Adrenal gland (tissue), 12 donors: ENCODE measurements around the gene TNFSF11. TPM values are rescaled to one million over a fixed set of nuclear protein-coding genes. Genes with fewer than 3 reads are reported as not detected.

Experiments
- DNase-seq, 7 donors: peaks; one replicate each; pipeline ENCODE4 v3.0.0-alpha.2; 2019 to 2020
- H3K27ac ChIP-seq, 5 donors: fragments of 200-600 bp; sonication (generic) in 4 of 5; 1 replicate in 3 of 5; 2 replicates in 2 of 5; pipeline versions ENCODE4 v1.5.1 to v1.8.0; 2016 to 2020; ENCODE audit warnings: mild to moderate bottlenecking in 1 of 5
- H3K27me3 ChIP-seq: fragments of 200-600 bp; 2 replicates; pipeline ENCODE4 v1.8.0; 2021
- H3K36me3 ChIP-seq, 2 donors: fragments of 200-600 bp; replicated peaks in 1 of 2; 1 replicate in 1 of 2; 2 replicates in 1 of 2; pipeline versions ENCODE4 v1.5.1 to v1.8.0; 2018 to 2022
- H3K4me1 ChIP-seq, 2 donors: fragments of 200-600 bp; replicated peaks in 1 of 2; 1 replicate in 1 of 2; 2 replicates in 1 of 2; pipeline versions ENCODE4 v1.5.1 to v1.8.0; 2018 to 2021
- H3K4me3 ChIP-seq, 4 donors: fragments of 200-600 bp; sonication (generic) in 3 of 4; one replicate each; pipeline ENCODE4 v1.5.1; 2016 to 2018
- H3K9me3 ChIP-seq, 3 donors: fragments of 200-600 bp; sonication (generic) in 1 of 3; replicated peaks in 1 of 3; 1 replicate in 2 of 3; 2 replicates in 1 of 3; pipeline versions ENCODE4 v1.5.1 to v1.8.0; 2016 to 2021
- CTCF ChIP-seq, 6 experiments: fragments of 450-650 bp in 4 of 6; fragments of 200-600 bp in 2 of 6; sonication (generic) in 1 of 6; IDR thresholded peaks; 1 replicate in 5 of 6; 2 replicates in 1 of 6; pipeline versions ENCODE4 v1.5.1 to v1.8.0; 2016 to 2021; ENCODE audit warnings: antibody characterized with exemption in 6 of 6, mild to moderate bottlenecking in 2 of 6, moderate library complexity in 1 of 6
- POLR2A ChIP-seq, 2 donors: fragments of 450-650 bp; IDR thresholded peaks; one replicate each; pipeline ENCODE4 v1.6.1; 2017; ENCODE audit warnings: antibody characterized with exemption in 2 of 2, mild to moderate bottlenecking in 2 of 2, moderate library complexity in 1 of 2
- WGBS, 4 donors: extraction: QIAGEN DNeasy Blood & Tissue Kit in 2 of 4; methylation state at CpG; one replicate each; pipeline versions ENCODE4 v1.1.5 to v1.1.7; 2013 to 2017; 5-methylcytosine and 5-hydroxymethylcytosine counted together
- intact Hi-C, 2 donors: fragments of 100-400 bp; cut with DNase I; formaldehyde crosslinking; loops; one replicate each; pipeline versions ENCODE4 v1.14.1 to v1.15.0; 2022 to 2023
- polyA plus RNA-seq, 3 donors: library from polyadenylated mRNA; stranded (reverse); fragments of 200-250 nt in 2 of 3; fragments of 350-450 nt in 1 of 3; fragmentation: Illumina TruSeq in 1 of 3; extraction: RNeasy Lipid Tissue Mini Kit (QIAGEN cat#74804) in 1 of 3; gene quantifications; one replicate each; pipeline ENCODE4 v1.2.3, GENCODE V29; 2013 to 2014
- total RNA-seq, 9 donors: library from RNA; depleted of rRNA in 4 of 9; stranded (reverse); fragments of >200 nt in 4 of 9; fragments of 120-200 nt in 1 of 9; fragmentation: NEBNext Ultra II Directional in 1 of 9; extraction: Animal tissue kit (Norgen Biotek cat#: 25700) in 1 of 9; gene quantifications; one replicate each; pipeline versions ENCODE4 v1.1.0 to v1.2.4, GENCODE V29; 2013 to 2023
- donor health status: healthy with polysubstance abuse.
- donor health status: Bipolar disorder and iron deficiency.
- donor health status: DM: yes; HTN: yes; CAD: no.
- donor health status: DM: no; HTN: no; CAD: no.
- donor health status: DM: no; HTN: no; CAD: no.
- donor health status: DM: yes; HTN: yes; CAD: no.

Gene TNFSF11
- total and polyA plus RNA-seq, 12 donors: 0.55 TPM; not detected in 11

GRCh38 chr13:42643076-42643475, 69.1 kb downstream of the TNFSF11 start:
- WGBS, 4 donors: 83 to 96% (median 92%) methylated on average over 6 to 14 of the region's 14 CpGs
- H3K9me3 ChIP-seq: no peaks in the 10 kb centered on the region
- DNase-seq: no peak
- H3K4me1 ChIP-seq: no peaks in the 10 kb centered on the region
- no peaks in the 10 kb centered on the region for H3K36me3 ChIP-seq
- intact Hi-C loops: no loop called here
- no peaks in the 10 kb centered on the region for H3K27me3 ChIP-seq
- no peak overlapping the region for H3K27ac ChIP-seq
- no peak overlapping the region for H3K4me3 ChIP-seq
- TF ChIP-seq POLR2A (IDR thresholded peaks at IDR 0.05) (no peak), CTCF (IDR thresholded peaks at IDR 0.05) (no peak)

DNA sequence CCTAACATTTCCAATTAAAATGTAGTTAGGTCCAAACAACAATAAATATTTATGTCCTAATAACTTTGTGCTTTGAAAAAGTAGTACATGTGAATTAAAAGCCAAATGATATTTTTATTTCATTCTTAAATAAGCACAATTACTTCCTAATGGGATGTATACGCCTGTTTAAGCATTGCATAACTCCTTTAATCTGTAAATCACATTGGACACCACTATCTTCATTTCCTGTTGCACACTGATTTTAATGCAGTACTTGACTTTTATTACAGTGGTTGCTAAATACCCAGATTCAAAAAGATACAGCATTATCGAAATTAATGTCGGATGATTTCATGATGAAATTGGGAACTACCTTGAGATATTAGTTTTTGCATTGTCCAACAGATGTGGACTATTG, 70.9 kb downstream of the TNFSF11 start:
- Histone ChIP-seq H3K9me3 (no peaks in the 10 kb centered on the region), H3K27me3 (no peaks in the 10 kb centered on the region), H3K36me3 (no peaks in the 10 kb centered on the region), H3K27ac (no peak overlapping the region), H3K4me1 (no peaks in the 10 kb centered on the region), H3K4me3 (no peak overlapping the region)
- TF ChIP-seq POLR2A (IDR thresholded peaks at IDR 0.05): no peak
- no peak for TF ChIP-seq CTCF (IDR thresholded peaks at IDR 0.05)
- WGBS, 4 donors: 73 to 86% (median 81%) methylated on average over 3 of the region's 3 CpGs
- no peak for DNase-seq
- intact Hi-C loops: no loop called here

- intact Hi-C loops: no loop called here
- no peaks in the 10 kb centered on the region for H3K9me3 ChIP-seq
- H3K27me3 ChIP-seq: no peaks in the 10 kb centered on the region
- TF ChIP-seq CTCF (IDR thresholded peaks at IDR 0.05) (no peak), POLR2A (IDR thresholded peaks at IDR 0.05) (no peak)
- no peak overlapping the region for H3K4me3 ChIP-seq
- no peak overlapping the region for H3K27ac ChIP-seq
- H3K4me1 ChIP-seq: no peaks in the 10 kb centered on the region
- no peak for DNase-seq
- no peaks in the 10 kb centered on the region for H3K36me3 ChIP-seq
- 70 to 84% (median 81%) methylated on average over 1 of the region's 1 CpG for WGBS, 4 donors
These were observed 71.8 kb downstream of the TNFSF11 start for GRCh38 chr13:42645717-42646116.

DNA sequence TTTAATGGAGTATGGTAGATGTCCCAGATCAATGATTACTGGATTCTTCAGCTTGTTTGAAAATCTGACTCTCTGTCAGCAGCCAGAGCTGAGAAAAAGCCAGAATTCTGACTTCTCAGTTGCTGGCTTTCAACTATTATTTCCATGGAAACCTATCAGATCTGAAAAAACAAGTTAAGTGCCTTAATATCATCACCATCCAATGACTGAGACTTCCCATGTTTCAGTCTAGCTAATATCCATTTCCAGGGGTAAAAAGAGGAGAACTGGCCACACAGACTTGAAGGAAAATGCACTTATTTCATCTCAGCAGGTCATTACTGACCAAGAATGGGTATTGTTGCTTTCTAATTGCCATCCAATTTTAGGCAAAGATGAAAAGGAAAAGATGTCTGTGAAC, 75.2 kb downstream of the TNFSF11 start:
- Histone ChIP-seq H3K4me3 (no peak overlapping the region), H3K9me3 (no peaks in the 10 kb centered on the region), H3K27me3 (no peaks in the 10 kb centered on the region), H3K27ac (no peak overlapping the region), H3K36me3 (no peaks in the 10 kb centered on the region), H3K4me1 (no peaks in the 10 kb centered on the region)
- intact Hi-C loops: no loop called here
- no peak for DNase-seq
- no peak for TF ChIP-seq POLR2A (IDR thresholded peaks at IDR 0.05)
- no peak for TF ChIP-seq CTCF (IDR thresholded peaks at IDR 0.05)
